AG20443 (cell line): ENCODE data around the gene MYCBP2.
"Not testable (repeated sequence)": the region's sequence is repeated elsewhere in the genome, so short reads cannot be mapped to it uniquely, and the experiment has no call there.

Experiments
- DNase-seq: peaks from one replicate; pipeline ENCODE4 v3.0.0; 2012; ENCODE audit warnings: low spot score, mixed read lengths

The MYCBP2 gene

DNA sequence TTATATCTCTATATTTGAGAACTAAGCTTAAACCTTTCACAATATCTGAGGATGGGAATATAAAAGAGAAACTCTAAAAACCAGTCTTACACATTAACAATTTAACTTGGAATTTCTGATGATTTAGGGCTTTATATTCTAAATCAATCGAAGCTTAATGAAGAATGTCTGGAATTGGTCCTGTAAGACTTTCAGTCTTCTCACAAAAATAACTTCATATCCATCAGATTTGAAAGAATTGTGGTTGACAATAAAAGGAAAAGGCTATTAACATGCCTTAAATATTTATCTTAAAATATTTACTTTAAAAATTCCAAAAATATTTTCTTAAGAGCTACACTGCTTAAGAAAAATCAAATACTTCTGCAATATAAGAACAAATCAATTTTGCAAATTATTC lies 27.3 kb downstream of the MYCBP2 start:
- DNase-seq: no peak

DNA sequence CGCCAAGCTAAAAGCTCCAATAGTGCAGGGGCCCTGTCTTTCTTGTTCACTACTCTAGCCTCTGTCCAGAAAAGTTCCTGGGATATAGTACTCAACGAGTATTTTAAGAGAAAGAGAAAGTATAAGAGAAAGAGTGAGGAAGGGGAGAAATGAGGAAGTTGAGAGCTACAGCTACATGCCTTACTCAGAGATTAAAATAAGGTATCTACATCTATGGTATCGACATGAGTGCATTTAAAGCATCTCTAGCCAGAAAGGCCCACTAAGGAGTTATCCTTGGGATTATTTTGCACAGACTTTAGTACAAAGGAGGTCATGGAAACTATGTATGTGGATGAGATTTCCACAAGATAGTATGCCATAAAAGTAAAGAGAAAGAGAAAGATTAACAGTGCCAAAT lies 28.5 kb downstream of the MYCBP2 start:
- no peak for DNase-seq

DNA sequence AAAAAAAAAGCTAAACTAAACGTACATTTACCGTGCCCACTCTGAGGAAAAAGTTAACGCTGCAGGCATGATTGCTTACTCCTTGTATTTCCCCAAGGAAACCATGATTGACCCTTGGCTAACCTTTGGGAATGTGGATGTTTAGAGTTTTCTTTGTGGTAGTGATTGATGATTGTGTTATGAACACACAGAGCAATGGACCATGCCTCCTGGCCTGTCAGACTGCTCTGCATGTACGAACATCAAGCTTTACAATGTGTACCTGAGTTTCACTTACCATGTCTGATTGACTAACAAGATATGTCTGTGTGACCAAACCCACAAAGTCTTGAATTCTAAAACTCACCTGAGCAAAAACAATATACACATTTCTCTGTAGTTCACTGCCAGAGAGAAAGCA lies 35.1 kb downstream of the MYCBP2 start:
- no peak for DNase-seq

DNA sequence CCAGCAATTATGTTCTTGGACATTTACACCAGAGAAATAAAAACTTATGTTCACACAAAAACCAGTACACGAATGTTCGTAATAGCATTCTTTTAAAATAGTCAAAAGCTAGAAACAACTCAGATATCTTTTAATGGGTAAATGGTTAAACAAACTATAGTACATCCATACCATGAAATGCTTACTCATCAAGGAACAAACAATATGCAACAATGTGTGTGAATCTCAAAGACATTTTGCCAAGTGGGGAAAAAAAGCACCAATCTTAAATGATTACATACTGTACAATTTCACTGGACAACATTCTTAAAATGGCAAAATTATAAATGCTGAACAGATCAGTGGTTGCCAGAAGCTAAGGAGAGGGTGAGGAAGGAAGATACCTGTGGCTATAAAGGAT lies 36.6 kb downstream of the MYCBP2 start:
- no peak for DNase-seq

DNA sequence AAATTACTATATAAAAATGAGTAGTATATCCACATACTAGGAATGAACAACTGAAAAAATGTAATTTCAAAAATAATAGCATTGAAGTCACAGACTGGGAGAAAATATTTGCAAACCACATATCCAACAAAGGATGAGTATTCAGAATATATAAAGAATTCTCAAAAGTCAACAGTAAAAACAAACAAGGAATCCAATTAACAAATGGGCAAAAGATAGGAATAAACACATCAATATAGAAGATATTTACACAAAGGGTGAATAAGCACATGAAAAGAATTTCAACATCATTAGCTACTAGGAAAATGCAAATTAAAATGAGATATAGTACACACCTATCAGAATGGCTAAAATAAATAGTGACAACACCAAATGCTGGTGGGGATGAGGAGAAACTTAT lies 37.0 kb downstream of the MYCBP2 start:
- DNase-seq: no peak

DNA sequence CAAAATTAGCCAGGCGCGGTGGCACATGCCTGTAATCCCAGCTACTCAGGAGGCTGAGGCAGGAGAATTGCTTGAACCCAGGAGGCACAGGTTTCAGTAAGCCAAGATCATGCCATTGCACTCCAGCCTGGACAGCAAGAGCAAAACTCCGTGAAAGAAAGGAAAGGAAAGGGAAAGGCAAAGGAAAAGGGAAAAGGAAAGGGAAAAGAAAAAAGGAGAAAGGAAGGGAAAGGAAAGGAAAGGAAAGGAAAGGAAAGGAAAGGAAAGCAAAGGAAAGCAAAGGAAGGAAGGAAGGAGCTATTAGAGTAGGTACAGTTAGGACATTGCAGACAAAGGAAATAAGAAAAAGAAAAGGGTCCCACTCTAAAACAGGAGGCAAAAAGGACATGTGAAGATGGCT lies 41.3 kb downstream of the MYCBP2 start:
- not testable (repeated sequence) for DNase-seq

DNA sequence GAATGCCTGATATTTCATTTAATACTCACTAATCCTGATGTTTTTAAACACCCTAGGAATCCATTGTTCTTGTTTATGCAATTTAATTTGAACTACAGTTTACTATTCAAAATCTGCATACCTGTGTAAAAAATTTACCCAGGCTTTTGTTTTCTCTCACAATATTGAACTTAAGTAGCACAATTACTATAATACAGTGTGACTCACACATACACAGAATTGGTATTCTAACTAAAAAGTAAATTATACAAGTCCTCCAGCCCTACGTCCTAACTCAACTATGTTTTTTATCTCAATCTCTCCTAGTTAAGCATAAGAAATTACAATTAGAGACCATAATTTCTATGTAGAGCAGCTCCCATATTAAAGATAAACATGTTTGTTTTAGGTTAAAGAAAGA lies 41.8 kb downstream of the MYCBP2 start:
- DNase-seq: no peak

DNA sequence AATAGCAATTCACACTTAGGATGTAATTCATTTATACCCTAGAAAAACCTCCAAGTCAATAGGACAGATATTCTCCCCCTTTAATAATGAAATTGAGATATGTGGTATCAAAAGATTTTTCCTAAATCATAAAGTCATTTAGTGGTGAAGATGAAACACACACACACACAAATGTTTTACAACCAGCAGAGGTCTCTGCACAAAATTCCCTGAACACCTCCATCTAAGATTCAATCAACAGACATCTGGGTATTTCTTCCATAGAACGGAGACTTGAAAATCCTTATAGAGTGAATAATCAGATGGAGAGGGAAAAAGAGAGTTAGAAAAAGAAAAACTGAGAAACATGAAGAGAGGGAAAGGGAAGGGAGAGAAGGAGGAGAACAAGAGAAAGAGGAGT lies 52.8 kb downstream of the MYCBP2 start:
- DNase-seq: no peak

DNA sequence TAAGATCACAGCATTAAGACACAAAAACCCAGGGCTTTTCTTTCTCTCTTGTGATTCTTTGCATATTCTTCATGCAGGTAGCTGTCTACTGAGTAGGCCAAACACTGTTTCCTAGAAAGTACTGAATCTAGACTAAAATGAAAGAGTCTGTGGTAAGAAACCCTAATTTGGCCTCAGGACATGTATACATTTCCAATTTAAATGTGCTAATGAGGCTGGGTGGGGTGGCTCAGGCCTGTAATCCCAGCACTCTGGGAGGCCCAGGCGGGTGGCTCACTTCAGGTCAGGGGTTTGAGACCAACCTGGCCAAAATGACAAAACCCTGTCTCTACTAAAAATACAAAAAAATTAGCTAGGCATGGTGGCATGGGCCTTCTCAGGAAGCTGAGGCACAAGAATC lies 57.8 kb downstream of the MYCBP2 start:
- DNase-seq: no peak

DNA sequence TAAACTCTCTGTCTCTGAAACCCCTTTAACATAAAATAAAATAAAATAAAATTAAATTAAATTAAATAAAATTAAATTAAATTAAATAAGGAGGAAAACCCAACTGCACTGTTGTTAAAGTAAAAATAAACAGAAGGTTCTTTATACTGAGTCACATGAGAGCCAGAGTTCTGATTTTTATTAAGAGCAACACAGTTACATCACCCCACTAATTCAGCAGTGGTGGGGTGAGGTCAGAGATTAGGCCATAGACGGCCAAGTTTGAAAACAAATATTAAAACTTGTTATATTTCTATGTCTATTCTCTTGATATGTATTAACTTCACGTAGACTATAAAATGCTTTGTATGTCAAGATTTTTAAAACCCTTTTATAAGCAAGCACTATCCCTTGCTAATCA lies 59.5 kb downstream of the MYCBP2 start:
- peak; percentile 23 for DNase-seq

DNA sequence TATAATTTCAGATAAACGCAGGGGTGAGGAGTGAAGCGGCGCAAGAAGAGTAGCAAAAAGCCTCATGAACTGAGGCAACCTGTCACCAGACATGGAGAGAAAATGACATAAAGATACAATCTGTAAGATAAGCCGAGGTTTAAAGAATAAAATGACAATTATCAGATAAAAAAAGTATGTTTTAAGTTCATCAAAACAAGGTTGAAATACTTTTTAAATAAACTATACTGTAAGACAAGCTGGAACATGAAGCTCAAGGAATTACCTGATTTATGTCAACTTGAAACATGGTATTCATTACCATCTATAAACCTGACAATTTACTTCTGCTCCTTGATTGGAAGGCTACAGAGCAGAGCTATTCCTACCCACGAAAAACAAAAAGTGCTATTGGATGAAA lies 61.6 kb downstream of the MYCBP2 start:
- DNase-seq: no peak

DNA sequence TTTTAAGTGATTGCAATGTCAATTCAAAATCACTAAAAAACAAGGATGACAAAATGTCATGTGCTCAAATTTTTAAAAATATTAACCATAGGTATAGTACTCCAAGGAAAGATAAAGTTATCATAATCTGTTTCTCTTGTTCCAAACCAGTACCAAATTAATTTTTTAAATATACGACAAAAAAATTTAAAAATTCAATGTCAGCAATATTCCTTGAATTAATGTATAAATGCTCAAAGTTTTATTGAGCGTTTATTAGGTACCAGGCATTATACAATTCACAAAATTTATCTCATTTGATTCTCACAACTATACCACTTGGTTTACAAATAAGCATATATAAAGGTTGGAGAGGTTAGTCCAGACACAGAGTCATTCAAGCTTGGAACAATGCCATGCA lies 64.7 kb downstream of the MYCBP2 start:
- no peak for DNase-seq

DNA sequence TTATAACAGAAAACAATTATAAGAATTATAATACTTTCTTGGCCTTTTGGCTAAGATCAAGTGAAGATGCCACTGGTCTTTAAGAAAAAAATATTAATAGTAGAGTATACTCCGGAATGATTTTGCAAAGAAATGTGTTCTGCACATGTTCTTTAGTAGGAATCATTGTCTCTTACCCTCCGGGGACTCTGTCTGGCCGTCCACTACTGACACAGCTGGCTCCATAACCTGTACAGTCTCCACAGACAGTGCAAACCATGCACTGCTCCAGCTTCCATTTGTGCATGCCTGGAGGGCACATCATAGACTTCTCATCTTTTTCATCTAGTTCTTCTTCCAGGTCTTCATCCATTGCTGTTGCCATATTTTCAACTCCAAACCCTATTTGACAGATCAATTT lies 75.9 kb downstream of the MYCBP2 start:
- no peak for DNase-seq

DNA sequence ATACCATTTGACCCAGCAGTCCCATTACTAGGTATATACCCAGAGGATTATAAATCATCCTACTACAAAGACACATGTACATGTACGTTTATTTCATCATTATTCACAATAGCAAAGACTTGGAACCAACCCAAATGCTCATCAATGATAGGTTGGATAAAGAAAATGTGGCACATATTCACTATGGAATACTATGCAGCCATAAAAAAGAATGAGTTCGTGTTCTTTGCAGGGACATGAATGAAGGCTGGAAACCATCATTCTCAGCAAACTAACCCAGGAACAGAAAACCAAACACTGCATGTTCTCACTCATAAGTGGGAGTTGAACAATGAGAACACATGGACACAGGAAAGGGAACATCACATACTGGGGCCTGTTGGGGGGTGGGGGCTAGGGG lies 81.7 kb downstream of the MYCBP2 start:
- DNase-seq: not testable (repeated sequence)

DNA sequence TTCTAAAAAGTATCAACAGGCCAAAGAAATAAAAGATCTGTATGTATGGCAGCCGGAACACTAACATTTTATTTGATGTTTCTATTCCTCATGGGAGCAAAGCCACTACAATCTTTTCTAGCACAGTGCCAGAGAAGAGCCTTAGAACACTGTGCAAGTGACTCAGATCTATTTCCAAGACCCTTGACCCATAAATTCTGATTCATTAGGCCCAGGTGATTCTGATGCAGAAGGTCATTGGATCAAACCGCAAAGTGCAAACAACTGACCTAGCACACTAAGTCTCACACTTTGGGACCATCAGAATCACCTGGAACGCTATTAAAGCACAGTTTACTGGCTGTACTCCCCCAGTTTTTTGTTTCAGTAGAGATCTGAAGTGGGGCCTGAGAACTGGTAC lies 87.6 kb downstream of the MYCBP2 start:
- no peak for DNase-seq

DNA sequence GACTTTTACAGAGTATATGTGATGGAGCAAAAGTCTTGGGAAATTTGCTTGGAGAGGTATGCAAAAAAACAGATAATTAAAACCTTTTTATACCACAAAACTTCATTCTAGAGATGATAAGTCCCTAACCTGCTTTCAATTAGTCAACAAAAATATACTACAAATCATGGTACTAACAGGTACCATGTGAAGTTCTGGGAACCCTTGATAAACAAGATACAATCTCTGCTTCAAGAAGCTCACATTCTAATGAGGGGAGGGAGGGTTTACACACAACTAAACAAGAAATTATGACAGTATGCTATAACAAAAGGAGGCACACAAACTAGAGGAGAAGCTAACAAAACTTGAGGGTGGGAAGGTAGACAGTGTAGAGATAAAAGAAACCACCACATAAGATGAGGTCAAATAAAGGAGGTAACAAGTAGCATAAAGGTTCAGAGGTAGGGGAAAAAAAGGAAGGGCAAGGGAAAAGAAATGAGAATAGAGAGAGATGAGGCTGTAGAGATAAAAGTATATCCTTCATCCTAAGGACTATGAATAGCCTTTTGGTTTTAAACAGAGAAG lies 91.4 kb downstream of the MYCBP2 start:
- no peak for DNase-seq

DNA sequence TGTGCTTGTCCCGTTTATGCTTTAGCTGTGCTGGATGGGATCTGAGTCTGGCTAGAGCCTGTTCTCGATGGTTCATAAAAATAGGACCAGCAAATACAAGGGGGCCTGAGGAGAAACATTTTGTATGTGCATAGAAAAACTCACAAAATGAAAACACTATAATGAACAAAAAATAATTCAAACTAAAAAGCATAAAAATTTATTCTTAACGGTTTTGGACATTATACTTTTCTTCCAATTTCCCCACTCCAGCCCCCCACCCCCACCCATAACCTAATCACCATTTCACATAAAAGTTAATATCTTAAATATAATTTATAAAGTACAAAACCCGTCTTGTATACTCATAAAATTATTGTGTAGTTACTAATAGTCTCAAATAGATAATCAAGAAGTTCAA lies 93.7 kb downstream of the MYCBP2 start:
- DNase-seq: no peak

DNA sequence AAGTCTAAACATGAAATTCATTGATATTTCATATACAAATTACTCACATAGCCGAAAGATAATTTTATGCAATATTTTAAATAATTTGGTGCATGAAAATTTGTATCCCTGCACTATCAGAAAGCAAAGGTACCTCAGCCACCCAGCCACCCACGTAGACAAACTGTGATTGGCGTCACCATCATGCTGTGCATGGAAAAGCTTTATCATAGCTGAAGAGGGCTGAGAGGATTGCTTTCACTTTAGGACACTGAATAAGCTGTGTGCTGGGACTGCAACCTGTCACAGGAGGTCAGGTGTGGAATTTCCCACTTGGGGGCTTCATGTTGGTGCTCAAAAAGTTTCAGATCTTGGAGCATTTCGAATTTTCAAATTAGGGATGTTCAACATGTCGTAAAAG lies 96.3 kb downstream of the MYCBP2 start:
- DNase-seq: no peak

DNA sequence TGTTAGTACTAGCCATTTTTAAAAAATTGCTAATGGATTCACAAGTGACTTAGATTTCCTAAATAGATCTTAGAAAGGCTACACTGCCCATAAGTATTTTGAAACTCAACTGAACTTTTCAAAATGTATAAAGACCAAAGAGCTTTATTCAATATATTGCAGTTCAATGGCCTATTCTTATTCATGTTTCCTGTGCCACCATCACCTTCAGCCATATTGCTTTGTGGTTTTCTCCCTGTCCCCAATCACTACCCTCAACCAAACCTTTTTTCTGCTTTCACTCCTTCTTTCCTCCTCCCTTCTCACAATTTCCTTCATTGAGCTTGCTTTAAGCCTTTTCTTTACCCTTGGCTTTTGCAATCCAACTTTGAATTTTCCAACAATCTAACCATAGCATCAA lies 100.9 kb downstream of the MYCBP2 start:
- DNase-seq: no peak

DNA sequence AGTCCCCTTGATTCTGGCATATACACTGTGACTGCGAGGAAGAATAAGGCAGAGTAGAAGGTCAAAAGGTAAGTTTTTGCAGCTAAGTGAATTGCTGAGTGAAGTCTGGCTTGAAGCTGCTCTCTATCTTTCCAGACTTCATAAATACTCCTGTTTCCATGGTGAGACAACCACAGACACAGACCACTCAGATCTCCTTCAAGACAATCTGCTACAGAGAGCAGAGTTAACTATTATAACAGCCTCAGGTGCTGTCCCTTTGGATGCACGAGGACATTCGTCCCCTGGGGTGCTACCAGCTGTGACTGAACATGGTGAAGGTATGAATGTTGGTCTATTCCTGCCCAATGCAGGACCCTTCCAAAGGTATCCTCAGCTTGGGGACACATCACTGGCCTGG lies 104.0 kb downstream of the MYCBP2 start:
- no peak for DNase-seq

DNA sequence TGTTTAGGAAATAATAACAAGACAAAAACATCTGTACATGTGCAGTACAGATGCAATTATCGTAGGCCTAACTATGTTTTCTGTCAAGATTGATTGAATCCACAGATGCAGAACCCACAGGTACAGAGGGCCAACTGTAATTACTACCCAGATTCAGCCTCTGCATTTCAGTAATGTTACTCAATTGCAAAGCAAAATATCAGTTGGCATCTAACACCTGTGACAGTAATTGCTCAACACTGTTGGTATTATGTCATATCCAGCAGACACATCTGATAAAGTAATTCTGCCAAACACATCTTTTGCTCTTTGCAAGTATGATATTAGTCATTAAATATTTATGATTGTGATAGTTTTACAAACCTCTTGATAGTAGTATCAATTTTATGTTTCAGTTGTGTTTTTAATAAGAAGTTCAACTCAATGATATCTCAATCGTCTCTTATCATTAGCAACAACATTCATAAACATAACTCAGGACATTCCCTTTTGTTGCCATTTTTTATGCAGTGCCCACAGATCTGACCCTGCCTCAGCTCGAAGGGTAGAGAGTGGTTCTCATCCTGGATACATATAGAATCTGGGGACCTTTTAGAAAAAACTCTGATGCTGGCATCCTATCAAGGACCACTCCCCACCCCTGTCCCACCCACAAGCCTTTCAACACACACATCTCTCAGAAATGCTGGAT lies 104.7 kb downstream of the MYCBP2 start:
- DNase-seq: no peak

DNA sequence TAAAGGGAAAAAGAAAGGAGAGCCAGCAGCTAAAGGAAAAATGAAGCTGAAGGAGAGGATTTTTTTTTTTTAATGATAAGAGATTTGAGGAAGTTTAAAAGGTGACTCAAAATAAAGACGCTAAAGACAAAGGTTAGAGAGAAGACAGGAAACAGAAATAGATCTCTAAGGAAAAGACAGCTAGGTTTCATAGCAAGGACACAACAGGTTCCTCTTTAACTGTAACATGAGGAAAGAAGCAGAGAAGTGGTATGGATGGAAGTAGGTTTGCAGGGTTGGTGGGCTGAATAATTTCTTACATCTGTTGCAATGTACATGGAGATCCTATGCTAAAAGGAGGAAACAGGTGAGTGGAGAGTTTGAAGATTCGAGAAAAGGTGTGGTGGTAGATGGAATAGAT lies 107.5 kb downstream of the MYCBP2 start:
- no peak for DNase-seq

DNA sequence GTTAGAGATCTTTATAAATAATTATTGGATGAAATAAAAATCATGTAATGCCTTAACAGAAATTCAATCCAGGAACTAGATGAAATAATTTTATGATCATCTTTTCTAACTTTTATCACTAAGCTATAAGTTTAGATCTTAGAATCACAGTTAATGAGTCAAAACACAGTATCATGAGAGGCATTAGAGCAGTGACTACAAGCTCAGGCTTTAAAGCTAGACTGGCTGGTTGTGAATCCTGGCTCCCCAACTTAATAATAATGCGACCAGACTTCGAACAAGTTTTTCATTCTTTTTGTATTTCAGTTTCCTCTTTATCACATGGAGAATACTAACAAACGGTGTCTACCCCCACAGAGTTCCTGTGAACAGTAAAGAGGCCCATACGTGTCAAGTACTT lies 108.6 kb downstream of the MYCBP2 start:
- DNase-seq: no peak

DNA sequence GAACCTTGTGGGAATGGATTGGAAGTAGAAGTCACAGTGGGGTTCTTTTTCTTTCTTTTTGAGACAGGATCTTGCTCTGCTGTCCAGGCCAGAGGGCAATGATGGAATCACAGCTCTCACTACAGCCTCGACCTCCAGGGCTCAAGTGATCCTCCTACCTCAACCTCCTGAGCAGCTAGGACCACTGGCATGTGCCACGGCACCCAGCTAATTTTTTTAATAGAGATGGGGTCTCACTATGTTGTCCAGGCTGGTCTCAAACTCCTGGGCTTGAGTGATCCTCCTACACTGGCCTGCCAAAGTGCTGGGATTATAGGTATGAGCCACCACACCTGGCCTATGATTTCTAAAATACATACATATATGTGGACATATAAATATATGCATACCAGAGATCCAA lies 111.4 kb downstream of the MYCBP2 start:
- DNase-seq: no peak
